Stimulated activated CD8-positive, alpha-beta memory T cell treated with anti-CD3 and anti-CD28 coated beads, Interleukin-12 subunit alpha, Interleukin-12 subunit beta, amount 100 ng/mL, for 24 hours (primary cell): ENCODE data around the gene STK17B.

Source experiments
- DNase-seq: peaks from one replicate; pipeline ENCODE4 v3.0.0-alpha.2; 2020; ENCODE audit errors: extremely low read depth

Gene STK17B

GRCh38 chr2:196184921-196185320 lies 13.5 kb upstream of the STK17B start:
- DNase-seq, result no peak

DNA sequence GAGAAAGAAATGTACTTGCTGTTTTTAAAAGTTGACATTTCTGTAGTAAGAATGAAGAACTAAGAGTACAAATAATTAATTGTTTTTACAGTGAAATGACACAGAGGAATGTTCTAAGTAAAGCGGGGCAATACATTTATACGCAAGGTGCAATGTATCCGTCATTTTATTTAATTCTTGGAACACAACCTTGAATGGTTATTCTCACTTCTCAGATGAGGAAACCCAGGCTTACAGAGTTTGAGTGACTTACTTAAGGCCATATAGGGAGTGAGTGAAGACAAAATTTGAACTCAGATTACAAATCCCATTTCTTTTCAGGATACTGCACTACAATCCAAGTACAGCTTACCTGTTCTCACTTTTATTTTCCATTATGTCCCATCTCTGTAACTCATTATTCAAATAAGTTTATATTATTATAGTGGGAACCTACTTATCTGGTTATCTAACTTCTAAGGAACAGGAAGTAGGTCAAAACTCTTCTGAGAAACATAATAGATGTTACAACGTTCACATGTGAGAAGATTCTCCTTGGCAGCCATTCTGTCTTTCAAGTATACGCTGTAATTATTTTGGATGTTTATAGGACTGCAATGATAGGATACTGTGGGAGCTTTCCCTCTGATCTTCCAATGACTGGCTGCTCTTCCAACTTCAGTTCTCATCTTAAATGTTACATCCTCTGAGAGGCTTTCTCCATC lies 12.3 kb upstream of the STK17B start:
- DNase-seq, result no peak

DNA sequence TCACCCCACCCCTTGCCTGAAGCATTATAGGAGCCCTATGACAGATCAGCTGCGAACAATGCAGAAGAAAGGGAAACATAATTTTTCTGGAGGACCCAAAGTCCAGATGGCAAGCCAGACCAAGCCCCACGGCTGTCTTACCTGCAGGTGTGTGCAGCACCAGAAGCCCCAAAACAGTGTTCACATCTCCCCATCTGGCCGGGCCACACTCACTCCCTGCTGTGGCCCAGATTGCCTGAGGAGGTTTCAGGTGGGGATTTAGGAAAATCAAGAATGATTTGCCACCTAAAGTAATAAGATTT lies 11.7 kb upstream of the STK17B start:
- no peak for DNase-seq

- DNase-seq, result no peak
Observed at GRCh38 chr2:196182439-196183171, 11.2 kb upstream of the STK17B start.

DNA sequence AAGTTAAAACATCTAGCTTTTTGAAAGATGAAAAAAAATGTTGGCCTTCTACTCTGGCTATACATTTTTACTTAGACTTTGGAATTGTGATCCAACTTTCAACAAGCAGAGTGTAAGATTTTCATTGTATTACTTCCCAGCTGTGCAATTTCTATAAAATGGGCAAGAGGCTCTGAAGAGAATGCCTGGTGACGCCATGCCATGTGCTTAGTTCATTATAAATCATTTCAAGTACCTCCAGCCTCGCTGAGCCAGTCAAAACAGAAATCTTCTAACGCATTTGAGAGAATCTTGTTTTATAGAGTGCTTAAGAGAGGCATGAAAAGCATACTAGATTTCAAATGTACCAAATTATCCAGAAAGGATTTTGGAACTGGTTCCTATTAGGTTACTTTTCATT lies 10.1 kb upstream of the STK17B start:
- no peak for DNase-seq

GRCh38 chr2:196177124-196177523 lies 5.7 kb upstream of the STK17B start:
- DNase-seq, result no peak

DNA sequence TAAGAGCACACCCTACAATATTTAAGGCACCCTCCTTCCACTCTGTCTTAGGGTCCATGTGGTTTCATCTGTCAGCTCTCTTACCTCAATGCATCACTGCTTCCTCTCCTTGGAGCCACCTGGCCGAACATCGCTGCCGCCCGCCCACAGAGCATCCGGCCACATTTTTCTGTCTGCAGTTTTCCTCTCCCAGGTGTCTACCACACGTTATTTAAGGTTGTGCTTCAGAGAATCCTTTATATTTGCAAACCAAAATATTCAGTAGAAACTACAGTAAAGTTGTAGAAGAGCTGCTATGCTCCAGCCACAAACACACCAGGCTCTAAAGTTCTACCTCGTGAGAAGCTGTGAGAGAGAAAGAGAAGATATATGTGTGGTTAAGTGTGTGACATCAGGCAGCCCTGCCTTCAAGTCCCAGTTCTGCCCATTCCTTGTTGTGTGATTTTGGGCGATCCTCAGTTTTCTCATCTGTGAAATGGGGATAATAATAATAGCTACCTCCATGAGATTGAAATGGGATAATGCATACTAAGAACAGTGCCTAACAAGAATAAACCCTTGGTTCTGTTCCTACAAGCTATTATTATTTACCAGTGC lies 4.9 kb upstream of the STK17B start:
- no peak for DNase-seq

GRCh38 chr2:196174404-196174803 lies 3.0 kb upstream of the STK17B start:
- no peak for DNase-seq

GRCh38 chr2:196173505-196173904 lies 2.1 kb upstream of the STK17B start:
- DNase-seq, result no peak

- no peak for DNase-seq
Observed at GRCh38 chr2:196172951-196173350, 1.6 kb upstream of the STK17B start.

DNA sequence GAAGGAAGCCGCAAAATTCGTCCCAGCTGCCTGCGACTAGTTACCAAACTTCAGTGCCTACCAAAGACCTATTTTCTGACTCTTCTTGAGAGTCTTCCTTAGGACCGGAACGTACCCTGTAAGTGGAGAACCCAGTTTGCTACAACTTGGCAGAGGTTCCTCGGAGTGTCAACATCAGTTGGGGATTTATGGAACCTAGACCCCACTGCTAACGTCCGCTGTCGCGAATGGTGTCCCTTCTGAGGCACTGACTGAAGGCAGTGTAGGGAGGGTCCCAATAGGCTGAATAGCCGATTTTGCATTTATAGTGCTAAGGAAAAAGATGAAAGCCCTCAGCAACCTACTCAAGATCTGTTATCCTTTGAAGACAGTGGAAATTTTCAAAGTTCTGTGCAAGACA lies 568 bp upstream of the STK17B start:
- no peak for DNase-seq

DNA sequence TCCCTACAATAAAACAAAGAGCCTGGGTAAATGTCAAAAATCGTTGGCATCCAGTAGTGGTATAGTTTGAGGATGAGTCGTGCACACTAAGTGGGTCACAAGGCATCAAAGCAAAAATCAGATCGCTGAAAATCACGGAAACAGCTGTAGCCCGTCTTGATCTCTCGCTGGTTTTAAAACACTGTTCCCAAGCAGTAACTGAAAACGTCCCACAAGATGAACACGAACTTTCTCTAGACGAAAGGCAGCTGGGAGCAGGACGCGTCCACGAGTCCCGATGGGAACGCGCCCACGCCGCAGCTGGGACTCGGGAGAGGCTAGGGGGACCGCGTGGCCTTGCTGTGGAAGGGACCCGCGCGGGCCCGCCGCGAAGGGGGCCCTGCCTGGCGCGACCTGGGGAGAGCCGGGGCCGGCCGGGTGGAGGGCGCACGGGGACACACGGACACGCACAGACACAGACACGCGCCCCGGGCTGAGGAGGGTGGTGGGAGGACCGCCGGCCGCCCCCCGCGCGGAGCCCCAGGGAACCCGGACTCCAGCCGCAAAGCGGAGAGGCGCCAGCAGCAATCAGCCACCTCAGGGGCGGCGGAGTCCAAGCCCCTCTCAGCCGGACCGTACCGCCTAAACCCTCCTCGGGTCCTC lies 651 bp downstream of the STK17B start:
- no peak for DNase-seq

DNA sequence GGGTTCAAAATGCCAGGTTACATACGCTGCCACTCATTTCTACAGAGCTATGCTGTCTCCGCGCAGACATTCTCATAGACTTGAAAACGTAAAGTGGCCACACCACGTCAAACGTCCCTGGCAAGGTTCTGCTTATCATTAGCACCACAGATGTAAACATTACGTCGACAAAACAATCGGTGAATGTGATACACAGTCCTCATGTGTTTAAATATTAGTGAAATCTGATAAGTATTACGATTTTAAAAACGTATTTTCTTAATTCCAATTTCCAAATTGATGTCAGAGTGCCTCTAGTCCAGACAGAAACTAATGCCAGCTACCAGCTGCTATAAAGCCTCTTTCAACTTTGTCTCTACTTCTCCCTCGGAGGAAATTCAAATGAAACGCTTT lies 1.2 kb downstream of the STK17B start:
- no peak for DNase-seq

DNA sequence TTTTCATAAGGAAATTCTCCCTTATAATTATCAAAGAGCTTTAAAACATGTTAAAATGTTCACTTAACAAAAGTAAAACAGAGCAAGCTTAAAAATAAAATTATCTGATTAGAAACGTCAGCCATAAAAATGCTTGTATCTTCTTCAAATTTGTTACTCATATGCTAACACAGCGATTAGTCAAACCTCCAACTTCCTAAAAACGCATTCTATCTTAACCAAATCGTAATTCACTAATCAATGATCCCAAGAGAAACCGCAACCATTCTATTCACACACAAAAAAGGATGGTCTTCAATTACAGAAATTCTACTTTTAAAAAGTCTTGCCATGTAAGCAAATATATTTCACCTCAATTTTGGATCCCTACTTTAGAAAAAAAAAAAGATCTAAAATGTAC lies 1.9 kb downstream of the STK17B start:
- no peak for DNase-seq

GRCh38 chr2:196168181-196168580 lies 3.2 kb downstream of the STK17B start:
- DNase-seq, result no peak

DNA sequence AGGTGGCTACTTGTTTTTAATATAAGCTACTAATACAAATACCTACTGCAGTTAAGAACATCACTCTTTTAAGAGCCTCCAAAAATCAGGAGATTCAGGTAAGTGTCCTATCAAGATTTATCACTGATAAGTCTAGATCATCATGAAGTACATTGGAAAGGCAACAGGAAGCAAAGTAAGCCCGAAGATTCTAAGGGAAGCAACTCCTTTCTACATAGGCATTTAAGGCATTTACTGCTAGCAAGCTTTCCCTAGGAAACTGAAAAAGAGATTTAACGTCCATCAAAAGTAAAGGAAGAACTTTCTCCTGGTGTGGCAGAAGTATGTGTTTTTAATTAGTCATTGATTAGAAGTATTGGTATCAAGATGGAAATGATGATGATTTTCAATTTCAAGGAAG lies 3.7 kb downstream of the STK17B start:
- DNase-seq, result no peak

DNA sequence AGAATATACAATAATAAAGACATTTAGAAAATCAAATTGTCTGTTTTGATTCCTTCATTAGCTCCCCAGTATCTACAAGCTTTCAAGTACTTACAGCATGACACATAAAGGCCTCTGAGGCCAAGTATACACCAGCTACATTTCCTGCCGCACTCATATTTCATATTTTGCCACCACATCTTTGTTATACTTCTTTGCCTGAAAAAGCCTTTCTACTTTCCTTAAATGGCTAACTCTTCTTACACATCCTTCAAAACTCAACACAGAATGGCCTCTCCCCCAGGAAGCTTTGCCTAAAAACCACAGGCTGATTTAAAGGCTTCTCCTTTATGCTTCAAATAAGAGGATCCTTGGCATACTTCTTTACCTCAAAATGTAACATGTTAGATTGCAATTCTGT lies 4.5 kb downstream of the STK17B start:
- DNase-seq, result no peak

DNA sequence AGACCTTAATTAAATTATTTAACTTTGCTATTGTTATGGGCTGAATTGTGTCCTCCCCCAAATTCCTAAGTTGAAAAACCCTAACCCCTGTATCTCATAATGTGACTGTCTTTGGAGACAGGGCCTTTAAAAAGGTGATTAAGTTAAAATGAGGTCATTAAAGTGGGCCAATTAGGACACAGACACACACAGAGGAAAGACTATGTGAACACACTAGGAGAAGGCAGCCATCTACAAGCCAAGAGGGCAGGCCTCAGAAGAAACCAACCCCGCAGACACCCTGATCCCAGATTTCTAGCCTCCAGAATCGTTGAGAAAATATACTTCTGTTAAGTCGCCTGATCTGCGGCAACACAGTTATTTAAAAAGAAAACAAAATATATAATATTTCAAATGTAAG lies 6.4 kb downstream of the STK17B start:
- DNase-seq, result no peak

- DNase-seq, result no peak
Observed at GRCh38 chr2:196163285-196163684, 8.1 kb downstream of the STK17B start.

- no peak for DNase-seq
Observed at GRCh38 chr2:196162586-196163175, 8.7 kb downstream of the STK17B start.

GRCh38 chr2:196160946-196161345 lies 10.4 kb downstream of the STK17B start:
- DNase-seq, result no peak

GRCh38 chr2:196160101-196160500 lies 11.3 kb downstream of the STK17B start:
- DNase-seq, result no peak
